Measurements from ENCODE around the gene PRKCE. TPM values are rescaled to one million over a fixed set of nuclear protein-coding genes. Genes with fewer than 3 reads are reported as not detected.

PRKCE gene
- total and polyA plus RNA-seq, 4 experiments from 2014 or later: 1.8 to 21.7 (median 11.0) TPM

DNA sequence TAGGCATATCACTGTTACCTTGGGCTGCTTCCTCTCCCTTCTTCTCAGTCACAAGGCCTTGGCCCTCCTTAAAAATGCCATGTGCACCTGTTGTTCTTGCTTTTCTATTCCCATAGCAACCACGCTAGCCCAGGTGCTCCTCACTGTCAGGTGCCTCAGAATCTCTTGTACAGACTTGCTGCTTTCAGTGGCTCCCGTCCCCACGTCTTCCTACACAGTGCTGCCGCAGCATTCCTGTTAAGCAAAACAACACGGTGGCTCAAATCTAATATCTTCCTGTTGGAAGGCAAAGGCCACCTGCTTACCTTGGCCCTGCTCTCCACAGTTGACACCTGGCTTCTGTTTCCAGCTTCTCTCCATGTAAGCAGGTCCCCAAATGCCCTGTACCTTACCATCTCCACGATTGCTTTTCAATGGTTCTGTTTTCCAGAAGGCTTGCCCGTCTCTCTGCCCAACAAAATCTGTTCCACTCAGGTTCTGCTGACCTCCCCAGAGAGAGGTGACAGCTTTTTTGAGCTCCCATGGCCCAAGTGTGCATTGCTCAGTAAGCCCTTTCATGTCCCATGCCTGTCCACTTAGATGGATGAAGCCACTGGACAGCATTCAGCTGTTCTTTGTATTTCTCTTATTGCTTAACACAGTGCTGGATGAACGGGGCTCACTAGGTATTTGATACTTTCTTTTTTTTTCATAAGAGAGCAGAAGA, 240.4 kb downstream of the PRKCE start:
- Mint-ChIP-seq H3K36me3 (no peaks in the 10 kb centered on the region), H3K27me3 (no peaks in the 10 kb centered on the region), H3K9me3 (no peaks in the 10 kb centered on the region), H3K4me3 (peak overlapping the region in 1 of 8 donors; percentile 1), H3K27ac (peak overlapping the region in 2 of 7 donors; percentile 43 to 83), H3K4me1 (peaks cover 19 to 25% (median 23%) of the 10 kb centered on the region in 4 donors)
- Histone ChIP-seq H3K27me3 (ENCODE audit: insufficient read depth, low read length) (no peaks in the 10 kb centered on the region), H3K36me3 (ENCODE audit: insufficient read depth, low read length) (no peaks in the 10 kb centered on the region), H3K4me1 (ENCODE audit: insufficient read depth, low read length) (peaks cover 5% of the 10 kb centered on the region), H3K27ac (ENCODE audit: low read depth, low read length) (no peak overlapping the region), H3K9me3 (ENCODE audit: control insufficient read depth in 1 of 2, low read length in 2 of 2) (no peaks in the 10 kb centered on the region), H3K4me3 (ENCODE audit: low read length in 2 of 2) (no peak overlapping the region)
- CTCF ChIA-PET (ENCODE audit: partially characterized antibody): no interaction called here
- intact Hi-C loops (cut with micrococcal nuclease): no loop called here
- no peak for DNase-seq
- POLR2A ChIA-PET (ENCODE audit: partially characterized antibody): no interaction called here

DNA sequence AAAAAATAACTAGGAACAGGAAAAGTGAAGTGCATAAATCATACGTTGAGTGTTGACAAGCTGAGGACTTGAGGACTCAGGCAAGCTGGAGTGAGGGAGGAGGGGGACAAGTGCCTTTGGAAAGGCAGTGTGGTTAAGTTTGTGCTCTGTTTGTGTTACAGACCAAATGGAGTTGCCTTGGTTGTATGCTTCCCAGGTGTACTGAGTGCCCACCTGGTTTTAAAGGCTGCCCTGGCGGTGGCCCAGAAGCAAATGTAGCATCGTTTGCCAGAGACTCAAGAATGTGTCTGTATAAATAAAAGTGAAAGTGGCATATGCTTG, 240.9 kb downstream of the PRKCE start:
- H3K4me3 Mint-ChIP-seq: no peak overlapping the region
- POLR2A ChIA-PET (ENCODE audit: partially characterized antibody): no interaction called here
- no peak overlapping the region for H3K27ac ChIP-seq (ENCODE audit: low read depth, low read length)
- DNase-seq: no peak
- H3K9me3 ChIP-seq (ENCODE audit: control insufficient read depth in 1 of 2, low read length in 2 of 2): no peaks in the 10 kb centered on the region
- H3K36me3 Mint-ChIP-seq: no peaks in the 10 kb centered on the region
- H3K27me3 Mint-ChIP-seq: no peaks in the 10 kb centered on the region
- CTCF ChIA-PET (ENCODE audit: partially characterized antibody): no interaction called here
- peaks cover 19 to 25% (median 23%) of the 10 kb centered on the region in 4 donors for H3K4me1 Mint-ChIP-seq
- intact Hi-C loops (cut with micrococcal nuclease): no loop called here
- no peak overlapping the region for H3K4me3 ChIP-seq (ENCODE audit: low read length in 2 of 2)
- no peaks in the 10 kb centered on the region for H3K9me3 Mint-ChIP-seq
- H3K4me1 ChIP-seq (ENCODE audit: insufficient read depth, low read length): peaks cover 5% of the 10 kb centered on the region
- no peak overlapping the region for H3K27ac Mint-ChIP-seq
- H3K36me3 ChIP-seq (ENCODE audit: insufficient read depth, low read length): no peaks in the 10 kb centered on the region
- no peaks in the 10 kb centered on the region for H3K27me3 ChIP-seq (ENCODE audit: insufficient read depth, low read length)

DNA sequence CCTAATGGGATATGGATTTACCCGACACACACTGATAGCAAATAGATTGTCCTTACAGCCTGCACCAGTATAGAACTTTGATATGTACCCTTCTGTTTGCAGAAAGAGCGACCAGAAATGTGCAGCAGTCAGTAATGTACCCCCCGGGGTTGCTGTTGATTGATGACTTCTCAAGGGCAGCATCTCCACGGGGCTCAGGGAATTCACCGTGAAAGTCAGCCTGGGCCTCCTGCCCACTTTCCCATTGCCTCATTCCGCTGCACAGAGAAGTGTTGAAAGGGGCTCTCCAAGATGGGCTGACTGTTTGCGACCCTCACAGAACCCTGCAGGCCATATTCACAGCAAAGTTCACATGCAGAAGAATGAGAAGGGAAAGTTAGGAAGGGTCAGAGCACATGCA, 241.3 kb downstream of the PRKCE start:
- Histone ChIP-seq H3K4me3 (ENCODE audit: low read length in 2 of 2) (no peak overlapping the region), H3K9me3 (ENCODE audit: control insufficient read depth in 1 of 2, low read length in 2 of 2) (no peaks in the 10 kb centered on the region), H3K27me3 (ENCODE audit: insufficient read depth, low read length) (no peaks in the 10 kb centered on the region), H3K4me1 (ENCODE audit: insufficient read depth, low read length) (peaks cover 5% of the 10 kb centered on the region), H3K36me3 (ENCODE audit: insufficient read depth, low read length) (no peaks in the 10 kb centered on the region), H3K27ac (ENCODE audit: low read depth, low read length) (no peak overlapping the region)
- Mint-ChIP-seq H3K4me1 (peaks cover 19 to 25% (median 22%) of the 10 kb centered on the region in 4 donors), H3K27me3 (no peaks in the 10 kb centered on the region), H3K27ac (no peak overlapping the region), H3K9me3 (no peaks in the 10 kb centered on the region), H3K36me3 (no peaks in the 10 kb centered on the region), H3K4me3 (no peak overlapping the region)
- DNase-seq: no peak
- intact Hi-C loops (cut with micrococcal nuclease): no loop called here
- CTCF ChIA-PET (ENCODE audit: partially characterized antibody): no interaction called here
- POLR2A ChIA-PET (ENCODE audit: partially characterized antibody): no interaction called here

DNA sequence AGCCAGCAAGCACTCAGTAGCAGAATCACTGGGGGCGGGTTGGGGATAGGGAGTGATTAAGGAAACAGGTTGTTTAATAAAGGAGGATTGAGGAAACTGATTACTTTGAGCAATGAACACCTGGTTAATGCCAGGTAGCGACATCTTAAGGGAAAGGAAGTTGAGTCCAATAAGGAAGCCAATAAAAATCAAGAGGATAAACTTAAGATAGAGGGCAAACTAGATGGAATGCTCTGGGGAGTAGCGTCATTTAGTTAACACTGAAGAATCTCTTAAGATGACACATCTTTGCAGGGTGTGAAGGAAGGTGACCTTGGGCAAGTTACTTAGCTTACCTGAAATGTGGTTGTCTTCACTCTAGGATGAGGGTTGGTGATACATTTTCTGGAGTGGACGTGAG, 242.7 kb downstream of the PRKCE start:
- H3K4me1 ChIP-seq (ENCODE audit: insufficient read depth, low read length): peaks cover 5% of the 10 kb centered on the region
- no peak overlapping the region for H3K27ac Mint-ChIP-seq

DNA sequence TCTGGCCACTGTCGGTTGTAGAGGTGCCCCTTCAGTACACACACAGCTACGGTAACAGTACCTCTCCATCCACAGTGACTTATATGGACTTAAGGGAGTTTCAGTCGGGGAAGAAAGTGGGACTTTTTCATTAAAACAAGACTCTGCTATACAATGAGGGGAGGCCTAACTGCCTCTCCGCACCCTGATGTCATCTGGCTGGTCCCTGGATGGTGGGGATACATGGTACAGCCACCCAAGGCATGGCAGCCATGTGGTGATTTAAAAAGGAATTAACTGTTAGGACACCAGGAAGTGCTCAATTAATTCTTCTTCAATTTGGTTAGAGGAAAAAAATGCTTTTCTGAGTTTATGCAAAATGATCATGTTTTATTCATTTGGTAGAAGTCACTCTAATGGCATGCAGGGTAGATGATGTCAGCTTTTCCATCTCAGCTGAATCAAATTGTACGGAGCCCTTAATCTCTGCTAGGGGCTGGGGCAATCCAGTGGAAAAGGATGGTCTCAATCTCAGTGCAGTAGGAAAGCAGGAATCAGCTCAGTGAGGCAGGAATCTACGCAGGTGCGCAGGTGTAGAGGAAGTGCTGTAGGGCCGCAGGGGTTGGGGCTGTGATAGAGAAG, 243.9 kb downstream of the PRKCE start:
- Mint-ChIP-seq H3K36me3 (no peaks in the 10 kb centered on the region), H3K27me3 (no peaks in the 10 kb centered on the region), H3K4me1 (peaks cover 11 to 15% (median 14%) of the 10 kb centered on the region in 4 donors), H3K9me3 (no peaks in the 10 kb centered on the region), H3K27ac (no peak overlapping the region), H3K4me3 (no peak overlapping the region)
- Histone ChIP-seq H3K9me3 (ENCODE audit: control insufficient read depth in 1 of 2, low read length in 2 of 2) (no peaks in the 10 kb centered on the region), H3K36me3 (ENCODE audit: insufficient read depth, low read length) (no peaks in the 10 kb centered on the region), H3K4me3 (ENCODE audit: low read length in 2 of 2) (no peak overlapping the region), H3K27ac (ENCODE audit: low read depth, low read length) (no peak overlapping the region), H3K4me1 (ENCODE audit: insufficient read depth, low read length) (peaks cover 5% of the 10 kb centered on the region), H3K27me3 (ENCODE audit: insufficient read depth, low read length) (no peaks in the 10 kb centered on the region)
- intact Hi-C loops (cut with micrococcal nuclease): no loop called here
- POLR2A ChIA-PET (ENCODE audit: partially characterized antibody): no interaction called here
- no peak for DNase-seq
- CTCF ChIA-PET (ENCODE audit: partially characterized antibody): no interaction called here

More for the DNA sequence above, 242.7 kb downstream of the PRKCE start:
- H3K27ac ChIP-seq (ENCODE audit: low read depth, low read length): no peak overlapping the region
- CTCF ChIA-PET (ENCODE audit: partially characterized antibody): no interaction called here
- no peak overlapping the region for H3K4me3 Mint-ChIP-seq
- no peaks in the 10 kb centered on the region for H3K9me3 Mint-ChIP-seq
- no peaks in the 10 kb centered on the region for H3K27me3 Mint-ChIP-seq
- POLR2A ChIA-PET (ENCODE audit: partially characterized antibody): no interaction called here
- H3K4me1 Mint-ChIP-seq: peaks cover 15 to 20% (median 17%) of the 10 kb centered on the region in 4 donors
- intact Hi-C loops (cut with micrococcal nuclease): no loop called here
- no peaks in the 10 kb centered on the region for H3K27me3 ChIP-seq (ENCODE audit: insufficient read depth, low read length)
- H3K4me3 ChIP-seq (ENCODE audit: low read length in 2 of 2): no peak overlapping the region
- no peak for DNase-seq
- no peaks in the 10 kb centered on the region for H3K9me3 ChIP-seq (ENCODE audit: control insufficient read depth in 1 of 2, low read length in 2 of 2)
- no peaks in the 10 kb centered on the region for H3K36me3 Mint-ChIP-seq
- no peaks in the 10 kb centered on the region for H3K36me3 ChIP-seq (ENCODE audit: insufficient read depth, low read length)

DNA sequence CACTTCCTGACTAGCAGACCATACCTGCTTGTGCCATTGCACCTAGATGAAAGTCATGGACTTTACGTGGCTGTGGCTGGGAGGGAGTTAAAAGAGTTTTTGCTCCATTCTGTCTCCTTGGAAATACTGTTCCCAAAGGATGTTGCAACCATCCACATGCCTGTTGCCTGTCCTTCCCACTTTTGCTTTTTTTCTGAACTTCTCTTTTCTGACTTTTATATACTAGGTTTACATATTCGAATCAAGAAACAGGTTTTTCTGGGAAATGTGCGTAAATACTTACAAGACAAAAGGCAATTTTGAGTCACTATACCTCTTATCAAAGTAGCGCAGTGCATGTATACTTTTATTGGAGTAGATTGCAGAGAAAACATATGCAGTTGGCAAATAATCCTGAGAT, 244.8 kb downstream of the PRKCE start:
- H3K27me3 Mint-ChIP-seq: no peaks in the 10 kb centered on the region
- Histone ChIP-seq H3K9me3 (ENCODE audit: control insufficient read depth in 1 of 2, low read length in 2 of 2) (no peaks in the 10 kb centered on the region), H3K27ac (ENCODE audit: low read depth, low read length) (no peak overlapping the region), H3K27me3 (ENCODE audit: insufficient read depth, low read length) (no peaks in the 10 kb centered on the region), H3K4me3 (ENCODE audit: low read length in 2 of 2) (no peak overlapping the region), H3K36me3 (ENCODE audit: insufficient read depth, low read length) (no peaks in the 10 kb centered on the region), H3K4me1 (ENCODE audit: insufficient read depth, low read length) (peaks cover under 1% of the 10 kb centered on the region)
- ChIA-PET POLR2A (ENCODE audit: partially characterized antibody) (no interaction called here), CTCF (ENCODE audit: partially characterized antibody) (interaction anchor here (1.6 kb wide), 1 partner anchor 9 kb away, joined by 4 read pairs; no protein-coding TSS in a partner anchor)
- H3K9me3 Mint-ChIP-seq: no peaks in the 10 kb centered on the region
- intact Hi-C loops (cut with micrococcal nuclease): no loop called here
- H3K27ac Mint-ChIP-seq: no peak overlapping the region
- no peak for DNase-seq
- no peak overlapping the region for H3K4me3 Mint-ChIP-seq
- H3K4me1 Mint-ChIP-seq: peaks cover 6 to 7% (median 7%) of the 10 kb centered on the region in 4 donors
- H3K36me3 Mint-ChIP-seq: no peaks in the 10 kb centered on the region

DNA sequence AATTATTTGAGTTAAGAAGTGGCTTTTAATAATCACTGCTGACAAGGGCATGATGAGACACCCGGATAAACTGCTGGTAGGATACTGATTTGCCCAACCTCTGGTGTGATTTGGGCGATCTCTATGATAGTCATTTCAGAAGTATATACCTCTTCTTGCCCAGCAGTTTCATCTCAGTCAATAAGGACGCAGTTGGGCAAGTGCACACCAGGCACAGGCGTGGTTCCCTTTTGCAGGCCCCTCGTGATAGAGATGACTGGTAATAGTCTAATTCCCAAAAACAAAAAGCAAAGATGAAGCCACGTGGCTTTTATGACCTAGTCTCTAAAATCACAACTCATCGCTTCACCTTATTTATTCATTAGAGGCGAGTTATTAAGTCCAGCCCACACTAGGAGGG, 246.4 kb downstream of the PRKCE start:
- ChIA-PET POLR2A (ENCODE audit: partially characterized antibody) (no interaction called here), CTCF (ENCODE audit: partially characterized antibody) (interaction anchor here (1.6 kb wide), 1 partner anchor 10 kb away, joined by 4 read pairs; no protein-coding TSS in a partner anchor)
- intact Hi-C loops (cut with micrococcal nuclease): no loop called here
- DNase-seq: no peak
- Histone ChIP-seq H3K4me3 (ENCODE audit: low read length in 2 of 2) (no peak overlapping the region), H3K27me3 (ENCODE audit: insufficient read depth, low read length) (no peaks in the 10 kb centered on the region), H3K36me3 (ENCODE audit: insufficient read depth, low read length) (no peaks in the 10 kb centered on the region), H3K9me3 (ENCODE audit: control insufficient read depth in 1 of 2, low read length in 2 of 2) (no peaks in the 10 kb centered on the region), H3K27ac (ENCODE audit: low read depth, low read length) (no peak overlapping the region), H3K4me1 (ENCODE audit: insufficient read depth, low read length) (no peaks in the 10 kb centered on the region)
- H3K36me3 Mint-ChIP-seq: no peaks in the 10 kb centered on the region
- no peaks in the 10 kb centered on the region for H3K9me3 Mint-ChIP-seq
- H3K4me3 Mint-ChIP-seq: no peak overlapping the region
- no peaks in the 10 kb centered on the region for H3K27me3 Mint-ChIP-seq
- H3K4me1 Mint-ChIP-seq: peaks cover 0 to 4% (median under 1%) of the 10 kb centered on the region in 4 donors
- no peak overlapping the region for H3K27ac Mint-ChIP-seq

All from CD4-positive, alpha-beta memory T cell (primary cell).